Epithelial cell of esophagus (primary cell): Measurements from ENCODE around the gene IL17RE.
"Not testable (repeated sequence)": the region's sequence is repeated elsewhere in the genome, so short reads cannot be mapped to it uniquely, and the experiment has no call there.

Experiments used
- DNase-seq: peaks from one replicate; pipeline ENCODE4 v3.0.0; 2010; ENCODE audit warnings: low read depth
- H3K4me3 ChIP-seq: 2 replicates; pipeline ENCODE4 v1.5.1; 2011; ENCODE audit warnings: mild to moderate bottlenecking, low read length, control low read depth
- CTCF ChIP-seq: IDR thresholded peaks from 2 replicates; pipeline ENCODE4 v1.5.1; 2011; ENCODE audit warnings: low read depth, mild to moderate bottlenecking, low read length, control low read depth, inconsistent platforms; ENCODE audit not compliant: insufficient read depth; ENCODE audit errors: missing control alignments

IL17RE gene

GRCh38 chr3:9863058-9863772 is 39.4 kb upstream of the IL17RE start:
- TF ChIP-seq CTCF = no peak
- no peak overlapping the region for H3K4me3 ChIP-seq

GRCh38 chr3:9864200-9864927 is 38.3 kb upstream of the IL17RE start:
- DNase-seq = peak; percentile 76
- no peak for TF ChIP-seq CTCF
- no peak overlapping the region for H3K4me3 ChIP-seq

More at GRCh38 chr3:9863058-9863772, 39.4 kb upstream of the IL17RE start:
- DNase-seq = no peak

GRCh38 chr3:9865125-9865637 is 37.5 kb upstream of the IL17RE start:
- H3K4me3 ChIP-seq, DNase-seq: not testable (repeated sequence)

- peak; percentile 48 for DNase-seq
- TF ChIP-seq CTCF = no peak
Observed at GRCh38 chr3:9866639-9867038, 36.0 kb upstream of the IL17RE start.

GRCh38 chr3:9867106-9867505 is 35.5 kb upstream of the IL17RE start:
- no peak overlapping the region for H3K4me3 ChIP-seq
- TF ChIP-seq CTCF = no peak

More at GRCh38 chr3:9866639-9867038, 36.0 kb upstream of the IL17RE start:
- no peak overlapping the region for H3K4me3 ChIP-seq

GRCh38 chr3:9869955-9870354 is 32.7 kb upstream of the IL17RE start:
- no peak overlapping the region for H3K4me3 ChIP-seq
- TF ChIP-seq CTCF = no peak
- DNase-seq = no peak

More at GRCh38 chr3:9867106-9867505, 35.5 kb upstream of the IL17RE start:
- DNase-seq = no peak

GRCh38 chr3:9870978-9871377 is 31.7 kb upstream of the IL17RE start:
- TF ChIP-seq CTCF = no peak
- H3K4me3 ChIP-seq = no peak overlapping the region
- DNase-seq = peak; percentile 56

- DNase-seq, H3K4me3 ChIP-seq: not testable (repeated sequence)
Observed at GRCh38 chr3:9872067-9872466, 30.6 kb upstream of the IL17RE start.
